Activated CD4-positive, alpha-beta T cell treated with anti-CD3 and anti-CD28 coated beads, Interleukin-10, Interleukin-2, amounts not matched to agents 100 ng/mL and 50 ng/mL, durations not matched to agents 16 hours and 8 hours (primary cell): ENCODE results near the gene LONP1.
"Not testable (repeated sequence)": the region's sequence is repeated elsewhere in the genome, so short reads cannot be mapped to it uniquely, and the experiment has no call there.

Experiments
- DNase-seq: peaks from one replicate; pipeline ENCODE4 v3.0.0-alpha.2; 2020

Gene LONP1

DNA sequence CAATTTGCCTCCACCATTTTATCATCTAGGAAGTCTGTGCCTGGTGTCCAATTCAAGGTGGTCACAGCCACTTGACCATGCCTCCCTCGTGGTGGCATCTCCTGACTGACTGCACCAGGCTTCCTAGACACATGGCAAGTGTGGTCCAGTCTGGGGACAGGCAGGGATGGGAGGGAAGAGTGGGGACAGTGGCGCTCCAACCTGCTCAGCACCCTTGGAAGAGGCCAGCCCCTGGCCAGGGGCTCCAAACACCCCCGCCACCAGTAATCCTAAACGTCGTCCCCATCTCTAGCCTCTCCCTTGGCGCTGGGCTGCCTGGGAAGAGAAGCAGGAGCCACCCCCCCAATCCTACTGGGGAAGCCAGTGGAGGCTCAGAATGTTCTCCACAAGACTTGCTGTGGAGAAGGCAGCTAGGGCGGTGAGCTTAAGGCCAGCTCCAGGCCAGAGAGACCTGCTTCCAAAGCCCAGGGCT, 27.2 kb downstream of the LONP1 start:
- peak; percentile 26 for DNase-seq

DNA sequence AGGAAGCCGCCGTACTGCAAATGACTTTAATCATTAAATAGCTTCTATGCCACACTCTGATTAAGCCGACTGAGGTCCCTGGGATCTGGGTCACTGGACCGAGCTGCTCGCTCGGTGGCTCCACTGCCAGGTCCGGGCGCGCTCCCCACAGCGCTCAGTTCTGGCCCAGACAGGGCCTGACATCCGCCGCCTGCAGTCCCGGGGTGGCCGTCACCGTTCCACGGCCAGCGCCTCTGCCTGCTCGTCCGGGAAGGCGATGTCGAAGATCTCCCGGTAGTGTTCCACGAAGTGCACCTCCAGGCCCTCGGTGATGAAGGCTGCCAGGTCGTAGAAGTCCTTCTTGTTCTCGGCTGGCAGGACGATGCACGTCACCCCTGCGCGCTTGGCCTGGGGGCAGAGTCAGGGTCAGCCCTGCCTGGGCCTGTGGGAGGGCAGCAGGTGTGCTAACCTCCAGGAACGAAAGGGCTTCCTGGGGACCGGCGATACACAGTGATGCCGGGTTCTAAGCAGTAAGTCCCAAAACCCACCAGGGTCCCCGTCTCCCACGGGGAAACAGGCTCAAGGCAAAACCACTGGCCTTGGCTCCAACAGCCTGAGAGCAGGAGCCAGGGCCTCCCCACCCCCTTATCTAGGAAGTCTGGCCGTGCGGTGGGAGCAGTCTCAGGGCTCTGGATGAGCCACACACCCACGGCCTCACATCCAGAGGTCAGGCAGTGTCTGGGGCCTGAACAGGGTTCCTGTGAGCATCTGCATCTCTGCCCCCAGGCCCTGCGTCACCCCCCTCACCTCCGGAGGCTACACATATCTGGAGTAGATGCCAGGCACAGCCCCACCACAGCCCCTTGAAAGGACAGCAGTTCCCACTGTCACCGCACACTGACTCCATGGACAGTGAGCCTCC, 27.9 kb downstream of the LONP1 start:
- peak; percentile 44 for DNase-seq

DNA sequence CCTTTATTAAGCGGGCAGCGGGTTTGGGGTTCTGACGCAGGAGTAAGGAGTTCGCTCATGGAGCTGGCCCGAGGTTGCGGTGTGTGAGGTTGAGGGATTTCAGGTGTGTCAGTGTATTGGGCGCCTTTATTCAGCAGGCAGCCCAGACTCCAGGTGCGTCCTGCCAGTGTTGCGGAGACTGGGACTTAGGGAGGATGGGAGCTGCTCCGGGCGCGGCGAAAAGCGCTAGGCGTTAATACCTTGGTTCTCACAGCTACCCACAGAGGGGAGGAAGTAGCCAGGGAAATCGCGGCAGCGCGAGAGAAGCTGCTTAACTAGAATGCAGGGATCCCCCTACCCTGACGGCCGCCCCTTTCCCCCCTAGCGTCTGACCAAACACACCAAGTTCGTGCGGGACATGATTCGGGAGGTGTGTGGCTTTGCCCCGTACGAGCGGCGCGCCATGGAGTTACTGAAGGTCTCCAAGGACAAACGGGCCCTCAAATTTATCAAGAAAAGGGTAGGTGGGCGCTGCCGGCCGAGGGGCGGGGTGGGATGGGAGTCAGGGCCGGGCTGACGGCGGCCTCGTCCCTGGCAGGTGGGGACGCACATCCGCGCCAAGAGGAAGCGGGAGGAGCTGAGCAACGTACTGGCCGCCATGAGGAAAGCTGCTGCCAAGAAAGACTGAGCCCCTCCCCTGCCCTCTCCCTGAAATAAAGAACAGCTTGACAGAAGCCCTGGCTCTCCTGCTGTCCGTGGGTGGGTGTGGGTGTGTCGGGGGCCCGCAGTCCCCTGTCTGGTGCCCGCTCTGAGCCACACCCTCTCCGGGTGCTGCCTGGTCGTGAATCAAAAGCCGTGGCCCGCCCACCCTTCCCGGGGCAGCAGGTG, 28.8 kb downstream of the LONP1 start:
- DNase-seq = peak; percentile 66

DNA sequence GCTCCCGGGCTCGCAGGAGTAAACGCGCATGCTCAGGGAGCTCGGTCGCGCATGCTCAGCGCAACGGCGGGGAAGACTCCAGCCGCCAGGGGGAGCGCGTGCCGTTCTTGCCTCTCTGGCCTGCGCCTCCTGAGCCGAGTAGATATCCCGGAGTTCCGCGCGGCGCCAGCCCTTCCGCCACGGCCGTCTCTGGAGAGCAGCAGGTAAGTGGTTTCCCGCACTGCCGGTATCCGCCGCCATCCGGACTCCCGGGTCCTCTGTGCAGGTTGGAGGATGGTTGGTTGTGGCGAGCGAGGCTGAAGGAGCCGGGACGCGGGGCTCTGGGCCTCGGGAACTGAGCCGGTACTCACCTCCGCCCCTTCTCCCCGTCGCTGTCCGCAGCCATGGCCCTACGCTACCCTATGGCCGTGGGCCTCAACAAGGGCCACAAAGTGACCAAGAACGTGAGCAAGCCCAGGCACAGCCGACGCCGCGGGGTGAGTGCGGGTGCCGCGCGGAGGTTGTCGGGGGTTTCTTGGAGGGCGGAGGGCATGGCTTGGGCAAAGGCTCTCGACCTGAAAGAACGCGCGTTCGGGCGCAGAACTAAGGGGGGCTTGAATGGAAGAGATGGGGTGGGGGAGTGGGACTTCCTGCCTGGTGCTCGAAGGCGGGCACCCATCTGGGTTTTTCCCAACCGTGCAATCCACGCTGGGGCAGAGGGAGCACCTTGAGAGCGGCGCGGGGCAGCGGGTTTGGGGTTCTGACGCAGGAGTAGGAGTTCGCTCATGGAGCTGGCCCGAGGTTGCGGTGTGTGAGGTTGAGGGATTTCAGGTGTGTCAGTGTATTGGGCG, 29.6 kb downstream of the LONP1 start, which contains the start of gene RPL36:
Gene RPL36 (plus strand): TSS at position 171 of the 830 bp plus-strand sequence. CDS start 213 bp downstream, at position 384.
- peak; percentile 99 for DNase-seq

DNA sequence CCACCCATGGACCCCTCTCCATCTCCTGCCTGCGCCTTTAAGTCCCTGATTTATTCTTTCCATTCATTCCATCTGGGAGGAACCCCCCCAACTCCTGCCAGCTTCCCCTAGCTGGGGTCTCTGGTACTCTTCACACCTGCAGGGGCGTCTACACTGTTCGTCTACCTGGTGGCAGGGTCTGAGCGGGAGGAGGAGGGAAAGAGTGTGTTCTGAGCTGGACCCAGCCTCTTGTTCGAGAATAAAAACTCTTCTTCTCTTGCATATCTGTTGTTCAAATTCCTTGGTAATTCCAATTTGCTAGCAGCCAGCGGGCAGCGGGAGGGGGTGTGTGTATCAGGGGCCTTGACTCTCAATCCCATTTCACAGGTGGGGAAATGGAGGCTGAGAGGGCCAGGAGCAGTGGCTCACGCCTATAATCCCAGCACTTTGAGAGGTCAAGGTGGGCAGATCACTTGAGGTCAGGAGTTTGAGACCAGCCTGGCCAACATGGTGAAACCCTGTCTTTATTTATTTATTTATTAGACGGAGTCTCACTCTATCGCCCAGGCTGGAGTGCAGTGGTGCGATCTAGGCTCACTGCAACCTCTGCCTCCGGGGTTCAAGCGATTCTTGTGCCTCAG, 31.6 kb downstream of the LONP1 start:
- not testable (repeated sequence) for DNase-seq

DNA sequence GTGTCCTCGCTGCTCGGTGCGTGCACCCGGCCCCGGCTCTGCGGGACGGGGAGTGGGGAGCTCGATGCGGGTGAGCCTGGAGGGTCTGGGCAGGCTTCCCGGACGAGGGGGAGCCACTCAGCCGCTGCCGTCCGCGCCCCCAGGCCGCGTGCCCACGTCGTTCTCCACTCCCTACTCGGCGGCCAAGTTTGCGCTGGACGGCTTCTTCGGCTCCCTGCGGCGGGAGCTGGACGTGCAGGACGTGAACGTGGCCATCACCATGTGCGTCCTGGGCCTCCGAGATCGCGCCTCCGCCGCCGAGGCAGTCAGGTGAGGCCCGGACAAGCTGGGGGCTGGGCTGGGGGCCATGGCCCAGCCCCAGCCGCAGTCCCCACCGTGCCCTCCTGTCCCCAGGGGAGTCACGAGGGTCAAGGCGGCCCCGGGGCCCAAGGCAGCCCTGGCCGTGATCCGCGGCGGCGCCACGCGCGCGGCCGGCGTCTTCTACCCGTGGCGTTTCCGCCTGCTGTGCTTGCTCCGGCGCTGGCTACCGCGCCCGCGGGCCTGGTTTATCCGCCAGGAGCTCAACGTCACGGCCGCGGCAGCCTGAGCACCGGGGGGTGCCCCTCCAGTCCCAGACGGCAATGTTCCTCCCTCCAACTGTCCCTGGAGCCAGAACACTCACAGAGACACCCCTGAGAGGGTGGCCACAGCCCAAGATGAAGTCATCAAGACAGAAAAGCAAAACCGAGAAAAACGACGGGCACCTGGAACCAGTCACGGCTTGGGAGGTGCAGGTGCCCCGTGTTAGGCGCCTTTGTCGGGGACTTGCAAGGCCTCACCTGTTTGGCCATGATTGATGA, 32.4 kb downstream of the LONP1 start:
- DNase-seq = no peak

DNA sequence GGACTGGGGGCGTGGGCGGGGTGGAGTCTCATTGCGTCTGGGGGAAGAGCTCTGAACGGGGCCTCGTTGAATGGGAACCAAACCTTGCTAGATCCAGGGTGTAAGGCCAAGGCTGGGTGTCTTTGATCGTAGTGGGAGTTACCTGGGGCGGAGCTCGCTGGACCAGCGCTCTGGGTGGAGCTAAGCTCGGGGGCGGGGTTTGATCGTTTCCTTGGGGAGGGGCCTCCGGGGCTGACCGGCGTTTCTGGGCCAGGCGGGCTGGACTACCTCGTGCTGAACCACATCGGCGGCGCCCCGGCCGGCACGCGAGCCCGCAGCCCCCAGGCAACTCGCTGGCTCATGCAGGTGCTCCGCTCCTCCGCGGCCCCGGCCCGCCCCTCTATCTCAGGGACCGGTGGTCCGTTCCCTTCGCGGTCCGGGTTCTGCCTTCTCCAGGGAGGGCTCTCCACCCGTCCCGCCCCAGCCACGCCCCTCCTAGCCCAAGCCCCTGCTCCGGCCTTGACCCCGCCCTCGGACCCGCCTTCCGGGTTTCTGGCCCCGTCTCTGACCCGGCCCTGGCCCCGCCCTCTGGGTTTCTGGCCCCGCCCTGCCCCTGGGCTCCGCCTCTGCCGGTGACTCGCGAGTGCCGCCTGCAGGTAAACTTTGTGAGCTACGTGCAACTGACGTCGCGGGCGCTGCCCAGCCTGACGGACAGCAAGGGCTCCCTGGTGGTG, 33.1 kb downstream of the LONP1 start:
- peak; percentile 99 for DNase-seq

DNA sequence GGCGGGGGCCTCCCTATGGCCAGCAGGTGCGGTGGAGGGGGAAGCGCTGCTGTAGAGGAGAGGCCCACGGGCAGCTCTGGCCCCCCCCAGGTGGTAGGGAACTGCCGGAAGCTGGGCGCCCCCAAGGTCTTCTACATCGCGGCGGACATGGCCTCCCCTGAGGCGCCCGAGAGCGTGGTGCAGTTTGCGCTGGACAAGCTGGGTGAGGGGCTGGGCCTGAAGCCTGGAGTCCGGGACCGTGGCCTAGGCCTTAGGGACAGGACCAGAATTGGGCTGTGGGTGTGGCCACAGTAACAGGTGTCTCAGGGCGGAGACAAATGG, 33.7 kb downstream of the LONP1 start:
- DNase-seq = no peak

DNA sequence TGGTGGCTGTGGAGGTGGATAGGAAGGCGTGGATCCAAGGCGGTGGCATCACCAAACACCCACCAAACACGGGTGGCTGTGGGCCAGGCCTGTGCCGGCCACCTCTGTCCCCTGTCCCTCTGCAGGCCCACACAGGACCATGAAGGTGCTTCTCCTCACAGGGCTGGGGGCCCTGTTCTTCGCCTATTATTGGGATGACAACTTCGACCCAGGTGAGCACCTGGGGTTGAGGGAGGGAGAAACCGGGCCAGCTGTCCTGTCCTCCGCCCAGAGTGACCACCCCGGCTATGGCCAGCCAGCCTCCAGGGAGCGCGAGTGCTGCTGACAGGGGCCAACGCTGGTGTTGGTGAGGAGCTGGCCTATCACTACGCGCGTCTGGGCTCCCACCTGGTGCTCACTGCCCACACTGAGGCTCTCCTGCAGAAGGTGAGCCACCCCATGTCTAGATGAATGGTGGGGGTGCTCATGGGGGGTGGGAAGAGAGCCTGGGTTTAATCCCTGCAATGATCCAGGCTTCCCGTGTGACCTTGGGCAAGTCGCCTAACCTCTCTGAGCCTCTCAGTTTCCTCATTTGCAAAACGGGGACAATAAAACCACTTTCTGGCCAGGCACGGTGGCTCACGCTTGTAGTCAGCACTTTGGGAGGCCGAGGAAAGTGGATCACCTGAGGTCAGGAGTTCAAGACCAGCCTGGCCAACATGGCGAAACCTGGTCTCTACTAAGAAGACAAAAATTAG, 35.1 kb downstream of the LONP1 start:
- DNase-seq = no peak

DNA sequence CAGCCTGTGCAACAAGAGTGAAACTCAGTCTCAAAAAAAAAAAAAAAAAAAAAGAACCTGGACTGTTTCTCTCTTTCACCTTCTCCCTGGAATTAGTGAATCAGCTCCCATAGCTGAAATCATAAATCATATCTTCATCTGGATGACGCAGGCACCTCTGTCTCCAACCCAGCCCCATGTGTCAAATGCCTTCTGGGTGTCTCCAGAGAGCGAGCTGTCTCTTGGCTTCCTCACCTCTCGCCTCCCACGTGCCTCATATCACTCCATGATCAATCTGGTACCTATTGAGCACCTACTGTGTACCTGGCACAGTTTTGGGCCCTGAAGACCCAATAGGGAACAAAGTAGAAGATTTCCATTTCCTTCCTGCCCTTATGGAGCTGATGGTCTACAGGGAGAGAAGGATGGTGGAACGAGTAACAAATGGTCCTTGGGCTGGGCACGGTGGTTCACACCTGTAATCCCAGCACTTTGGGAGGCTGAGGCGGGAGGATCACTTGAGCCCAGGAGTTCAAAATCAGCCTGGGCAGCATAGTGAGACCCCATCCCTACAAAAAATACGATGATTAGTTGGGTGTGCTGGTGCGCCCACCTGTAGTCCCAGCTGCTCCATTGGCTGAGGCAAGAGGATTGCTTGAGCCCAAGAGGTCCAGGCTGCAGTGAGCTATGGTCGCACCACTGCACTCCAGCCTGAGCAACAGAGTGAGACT, 36.6 kb downstream of the LONP1 start:
- DNase-seq = no peak

DNA sequence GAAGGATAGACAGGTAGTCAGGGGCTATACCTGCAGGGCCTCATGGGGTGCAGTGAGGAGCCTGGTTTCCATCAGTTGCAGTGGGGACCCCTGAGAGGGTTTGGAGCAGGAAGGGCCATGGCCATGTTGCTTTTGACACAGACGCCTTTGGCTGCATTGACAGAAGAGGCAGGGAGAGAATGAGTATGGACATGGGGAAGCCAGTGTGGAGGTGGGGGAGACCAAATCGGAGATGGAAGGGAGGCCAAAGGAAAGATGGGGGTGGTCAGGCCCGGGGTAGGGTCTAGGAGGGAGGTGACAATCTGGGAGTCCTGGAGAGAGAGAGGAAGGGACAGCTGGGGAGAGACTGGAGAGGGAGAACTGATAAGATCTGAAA, 37.9 kb downstream of the LONP1 start:
- no peak for DNase-seq

DNA sequence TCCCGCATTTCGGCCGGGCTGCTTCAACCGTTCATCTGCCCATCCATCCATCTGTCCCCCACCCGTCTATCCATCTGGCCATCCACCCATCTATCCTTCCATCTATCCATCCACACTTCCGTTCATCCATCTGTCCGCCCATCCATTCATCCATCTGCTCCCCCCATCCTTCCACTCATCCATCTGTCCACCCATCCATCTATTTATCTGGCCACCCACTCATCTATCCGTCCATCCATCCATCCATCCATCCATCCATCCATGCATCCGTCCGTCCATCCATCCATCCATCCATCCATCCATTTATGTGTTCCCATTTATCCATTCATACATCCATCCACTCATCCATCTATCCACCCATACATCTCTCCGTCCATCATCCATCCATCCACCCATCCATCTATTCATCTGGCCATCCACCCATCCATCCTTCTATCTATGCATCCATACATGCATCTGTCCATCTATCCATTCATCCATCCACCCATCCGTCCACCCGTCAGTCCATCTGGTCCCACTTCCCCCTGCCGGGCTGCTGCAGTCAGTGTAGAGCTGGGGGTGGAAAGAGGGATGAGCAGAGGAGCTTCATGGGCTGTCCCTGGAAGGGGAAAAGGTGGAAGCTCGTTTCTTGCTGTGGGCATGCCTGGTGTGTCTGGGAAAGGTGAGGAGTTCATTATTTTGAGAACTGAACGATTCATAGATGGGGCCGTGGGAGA, 38.4 kb downstream of the LONP1 start:
- no peak for DNase-seq

DNA sequence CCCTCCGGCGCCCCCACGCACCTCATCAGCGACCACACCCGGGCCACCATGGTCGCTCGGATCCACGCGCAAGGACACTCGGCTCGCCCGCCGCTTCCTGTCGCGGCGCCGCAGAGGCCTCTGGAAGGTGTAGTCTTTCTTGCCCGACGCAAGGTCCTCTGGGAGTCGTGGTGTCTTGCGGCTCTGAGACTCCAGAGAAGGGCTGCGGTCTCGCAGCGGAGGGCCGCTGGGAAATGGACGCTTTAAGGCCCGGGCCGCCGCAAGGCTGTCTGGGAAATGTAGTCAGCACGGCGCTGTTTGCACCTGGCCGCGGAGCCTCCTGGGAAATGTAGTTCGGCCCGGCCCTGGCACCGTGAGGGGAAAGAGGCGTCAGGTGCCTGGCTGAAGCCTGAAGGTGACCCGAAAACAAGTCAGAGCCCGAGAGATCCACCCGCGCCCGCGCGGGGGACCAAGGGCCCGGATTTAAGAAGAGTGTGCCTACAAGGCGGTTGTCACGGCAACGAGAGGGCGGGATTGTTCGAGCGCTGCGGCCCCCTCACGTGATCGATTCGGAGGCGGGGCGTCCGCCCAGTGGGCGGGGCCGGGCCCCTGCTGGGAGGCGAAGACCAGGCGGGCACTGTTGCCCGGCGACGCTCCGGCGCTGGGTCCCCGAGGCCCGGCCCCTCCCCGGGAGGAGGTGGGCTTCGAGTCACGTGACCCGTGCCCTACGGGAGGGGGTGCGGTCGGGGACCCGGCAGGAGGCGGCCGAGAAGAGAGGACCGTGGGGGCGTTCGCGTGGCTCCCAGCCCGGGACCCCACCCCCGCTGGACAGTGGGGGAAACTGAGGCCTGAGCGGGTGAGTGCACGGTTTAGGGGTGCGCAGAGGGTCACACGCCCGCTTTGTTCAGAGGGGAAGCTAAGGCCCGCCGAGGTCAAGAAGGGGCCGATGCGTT, 39.2 kb downstream of the LONP1 start, which contains the start of the genes HSD11B1L and MICOS13:
Gene HSD11B1L (plus strand): TSS at position 591 of the 932 bp plus-strand sequence. CDS start 3,806 bp downstream, outside the sequence.
Gene MICOS13 (minus strand): TSS at position 80 of the 932 bp plus-strand sequence. CDS start 30 bp downstream, at position 50.
- peak; percentile 99 for DNase-seq

DNA sequence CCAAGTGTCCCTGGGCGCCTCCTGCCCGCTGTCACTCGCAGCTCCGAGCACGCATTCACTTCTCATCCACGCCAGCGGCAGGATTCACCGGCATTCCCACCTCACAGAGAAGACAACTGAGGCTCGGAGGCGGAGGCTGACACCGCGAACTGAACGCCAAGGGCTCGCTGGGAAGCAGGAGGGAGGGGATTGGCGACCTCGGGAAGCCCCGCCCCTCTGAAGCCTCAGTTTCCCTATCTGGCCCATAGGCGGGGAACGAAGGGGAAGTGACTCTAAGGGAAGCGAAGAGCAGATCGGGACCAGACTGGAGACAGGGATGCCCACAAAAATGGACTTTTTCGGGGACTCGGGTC, 39.9 kb downstream of the LONP1 start:
- no peak for DNase-seq

DNA sequence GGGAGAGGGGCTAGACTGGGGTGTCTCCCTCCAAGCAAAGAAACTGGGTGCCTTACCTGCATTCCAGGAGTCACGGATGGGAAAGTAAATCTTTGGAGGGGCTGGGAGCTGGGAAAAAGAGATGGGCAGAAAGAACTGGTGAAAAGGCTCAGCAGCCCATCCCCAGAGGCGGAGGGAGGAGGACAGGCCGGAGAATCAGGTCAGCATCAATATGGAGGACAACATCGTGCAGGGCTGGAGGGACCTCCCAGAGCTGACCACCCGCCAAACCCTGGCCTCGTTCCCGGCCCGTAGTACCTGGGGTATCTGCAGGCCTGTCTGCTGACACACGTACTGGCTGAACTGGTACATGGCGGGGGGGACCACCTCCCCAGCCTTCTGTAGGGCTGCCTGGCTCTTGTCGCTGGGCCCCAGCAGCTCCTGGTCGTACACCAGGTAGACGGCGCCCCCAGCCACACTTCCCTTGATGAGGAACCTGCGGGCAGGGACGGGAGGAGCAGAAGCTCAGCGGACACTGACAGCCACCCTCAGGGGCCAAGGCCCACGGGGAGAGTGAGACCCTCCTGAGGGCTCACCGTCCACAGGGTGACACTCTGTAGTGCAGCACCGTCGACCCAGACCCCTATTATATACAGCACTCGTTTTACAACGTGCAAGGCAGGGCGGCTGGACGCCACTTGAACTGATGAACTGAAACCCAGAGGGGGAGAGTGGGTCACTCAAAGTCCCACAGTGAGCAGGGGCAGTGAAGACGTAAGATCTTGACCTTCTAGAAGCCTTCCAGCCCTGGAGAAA, 40.5 kb downstream of the LONP1 start:
- DNase-seq = no peak

DNA sequence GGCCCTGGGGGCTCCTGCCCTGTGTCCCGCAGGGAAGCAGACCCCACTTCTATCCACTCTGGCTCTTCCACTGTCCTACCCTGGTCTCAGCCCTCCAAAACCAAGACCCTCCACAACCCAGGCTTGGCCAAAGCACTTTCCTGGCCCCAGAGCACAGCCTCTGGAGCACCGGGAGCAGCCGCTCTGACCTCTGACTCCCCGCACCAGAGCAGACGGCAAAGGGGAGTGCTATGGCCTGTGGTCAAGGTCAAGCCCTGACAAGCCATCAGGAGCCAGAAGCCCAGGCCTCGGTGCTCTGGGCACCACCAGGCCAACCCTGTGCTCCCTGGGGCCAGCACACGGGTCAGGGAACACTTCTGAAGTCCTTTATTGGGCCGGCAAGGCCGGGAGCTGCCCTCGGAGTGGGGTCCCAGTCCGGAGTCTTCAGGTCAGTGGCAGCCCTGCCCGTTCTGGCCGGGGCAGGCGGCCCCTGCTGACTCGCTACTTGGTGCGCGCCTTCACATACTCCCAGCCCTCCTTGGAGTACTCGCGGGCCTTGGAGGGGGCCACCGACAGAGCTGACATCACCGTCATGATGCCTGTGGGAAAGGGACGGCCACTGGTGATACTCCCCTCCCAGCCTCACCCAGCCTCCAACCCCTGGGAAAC, 41.8 kb downstream of the LONP1 start:
- no peak for DNase-seq
